ENCODE measurements around the gene LST1. TPM values are rescaled to one million over a fixed set of nuclear protein-coding genes. Genes with fewer than 3 reads are reported as not detected.

LST1 gene
- polyA plus RNA-seq: 10 to 100 TPM in 2 of 4 donors, 1 to 10 TPM in 2; 3.1 to 37.0 (median 14.5) TPM
- long read RNA-seq, donor 1, transcript LST1-217 (5 exons, 764 nt): major isoform, 5 of 17 reads
- long read RNA-seq, donor 1, partial matches to known transcripts: 5 of 17 reads
- long read RNA-seq, donor 1, other reads (novel, unspliced or antisense): 0 of 17 reads
- long read RNA-seq, donor 2, partial matches to known transcripts: 0 of 2 reads
- long read RNA-seq, donor 2, other reads (novel, unspliced or antisense): 0 of 2 reads
- long read RNA-seq, donor 3, partial matches to known transcripts: 0 of 9 reads
- long read RNA-seq, donor 3, other reads (novel, unspliced or antisense): 0 of 9 reads
- long read RNA-seq, donor 4: 0 reads
- long read RNA-seq, donor 5, partial matches to known transcripts: 0 of 3 reads
- long read RNA-seq, donor 5, other reads (novel, unspliced or antisense): 0 of 3 reads
- long read RNA-seq, donor 6, partial matches to known transcripts: 0 of 4 reads
- long read RNA-seq, donor 6, other reads (novel, unspliced or antisense): 0 of 4 reads
- long read RNA-seq, donor 7, partial matches to known transcripts: 0 of 2 reads
- long read RNA-seq, donor 7, other reads (novel, unspliced or antisense): 0 of 2 reads
- long read RNA-seq, donor 8, partial matches to known transcripts: 0 of 1 reads
- long read RNA-seq, donor 8, other reads (novel, unspliced or antisense): 0 of 1 reads
- long read RNA-seq, donor 9: 0 reads
- long read RNA-seq, donor 10, partial matches to known transcripts: 6 of 15 reads
- long read RNA-seq, donor 10, other reads (novel, unspliced or antisense): 0 of 15 reads

DNA sequence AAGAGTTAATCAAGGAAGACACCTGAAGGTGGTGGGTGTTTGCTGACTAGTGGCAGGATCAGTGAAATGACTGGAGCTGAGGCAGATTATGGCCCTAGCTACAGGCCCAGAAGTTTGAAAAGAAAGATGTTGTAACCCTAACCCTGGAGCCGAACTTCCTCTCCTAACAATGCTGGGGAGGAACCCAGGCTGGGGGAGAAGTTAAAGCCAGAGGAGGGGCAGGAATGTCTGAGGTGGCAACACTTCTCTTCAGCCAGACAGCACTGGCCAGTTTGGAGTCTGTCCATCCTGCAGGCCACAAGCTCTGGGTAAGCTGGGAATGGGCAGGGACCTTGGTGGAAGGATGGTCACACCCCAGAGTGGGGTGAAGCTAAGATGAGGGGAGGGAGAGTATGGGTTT lies at the start of gene LST1:
TSS of gene LST1 (plus strand) at position 270 of the 400 bp plus-strand sequence. CDS start 1,023 bp downstream, outside the sequence.
- DNase-seq (no peak), FAIRE-seq (no peak)
- Histone ChIP-seq H3K9me3 (ENCODE audit: control insufficient read depth in 2 of 2, insufficient read depth in 1 of 2, low read depth in 1 of 2, low read length in 1 of 2) (no peaks in the 10 kb centered on the region), H3K36me3 (ENCODE audit: control insufficient read depth in 3 of 3, insufficient read depth in 2 of 3, low read depth in 1 of 3, low read length in 3 of 3) (no peaks in the 10 kb centered on the region), H3K27ac (ENCODE audit: low read depth in 1 of 3, low read length in 2 of 3) (peak within 1 kb of the TSS in 1 of 3 donors; percentile 17), H3K27me3 (ENCODE audit: control insufficient read depth in 3 of 3, insufficient read depth in 3 of 3, low read length in 3 of 3) (peaks cover 0 to 10% (median 0%) of the 10 kb centered on the region in 3 donors), H3K4me1 (ENCODE audit: control insufficient read depth in 3 of 3, insufficient read depth in 2 of 3, low read depth in 1 of 3, low read length in 2 of 3) (peaks cover 0 to 5% (median 0%) of the 10 kb centered on the region in 3 donors), H3K4me3 (ENCODE audit: low read depth in 1 of 3, low read length in 3 of 3) (peak within 1 kb of the TSS in 1 of 3 donors; percentile 19)
- 56 to 81% (median 62%) methylated on average over 1 of the region's 1 CpG for WGBS, 3 donors

GRCh38 chr6:31538805-31539400 lies 47.2 kb upstream of the LST1 start:
- Histone ChIP-seq H3K27me3 (ENCODE audit: control insufficient read depth in 3 of 3, insufficient read depth in 3 of 3, low read length in 3 of 3) (no peaks in the 10 kb centered on the region), H3K4me3 (ENCODE audit: low read depth in 1 of 3, low read length in 3 of 3) (peak overlapping the region in 1 of 3 donors; percentile 82), H3K36me3 (ENCODE audit: control insufficient read depth in 3 of 3, insufficient read depth in 2 of 3, low read depth in 1 of 3, low read length in 3 of 3) (peaks cover 31 to 52% (median 33%) of the 10 kb centered on the region in 3 donors), H3K9me3 (ENCODE audit: control insufficient read depth in 2 of 2, insufficient read depth in 1 of 2, low read depth in 1 of 2, low read length in 1 of 2) (no peaks in the 10 kb centered on the region), H3K4me1 (ENCODE audit: control insufficient read depth in 3 of 3, insufficient read depth in 2 of 3, low read depth in 1 of 3, low read length in 2 of 3) (peaks cover 0 to 23% (median 4%) of the 10 kb centered on the region in 3 donors), H3K27ac (ENCODE audit: low read depth in 1 of 3, low read length in 2 of 3) (no peak overlapping the region)
- 26 to 53% (median 31%) methylated on average over 6 of the region's 6 CpGs for WGBS, 3 donors
- no peak for DNase-seq
- FAIRE-seq: no peak

GRCh38 chr6:31540640-31541039 lies 45.4 kb upstream of the LST1 start:
- Histone ChIP-seq H3K9me3 (ENCODE audit: control insufficient read depth in 2 of 2, insufficient read depth in 1 of 2, low read depth in 1 of 2, low read length in 1 of 2) (no peaks in the 10 kb centered on the region), H3K27ac (ENCODE audit: low read depth in 1 of 3, low read length in 2 of 3) (peak overlapping the region; percentile 92 to 94 (median 92)), H3K36me3 (ENCODE audit: control insufficient read depth in 3 of 3, insufficient read depth in 2 of 3, low read depth in 1 of 3, low read length in 3 of 3) (peaks cover 16 to 36% (median 19%) of the 10 kb centered on the region in 3 donors), H3K4me3 (ENCODE audit: low read depth in 1 of 3, low read length in 3 of 3) (peak overlapping the region; percentile 37 to 86 (median 82)), H3K4me1 (ENCODE audit: control insufficient read depth in 3 of 3, insufficient read depth in 2 of 3, low read depth in 1 of 3, low read length in 2 of 3) (peaks cover 0 to 23% (median 4%) of the 10 kb centered on the region in 3 donors), H3K27me3 (ENCODE audit: control insufficient read depth in 3 of 3, insufficient read depth in 3 of 3, low read length in 3 of 3) (no peaks in the 10 kb centered on the region)
- 4 to 8% (median 6%) methylated on average over 4 of the region's 4 CpGs for WGBS, 3 donors
- DNase-seq (no peak), FAIRE-seq (no peak)

- Histone ChIP-seq H3K4me1 (ENCODE audit: control insufficient read depth in 3 of 3, insufficient read depth in 2 of 3, low read depth in 1 of 3, low read length in 2 of 3) (peaks cover 0 to 23% (median 4%) of the 10 kb centered on the region in 3 donors), H3K9me3 (ENCODE audit: control insufficient read depth in 2 of 2, insufficient read depth in 1 of 2, low read depth in 1 of 2, low read length in 1 of 2) (no peaks in the 10 kb centered on the region), H3K27ac (ENCODE audit: low read depth in 1 of 3, low read length in 2 of 3) (peak overlapping the region; percentile 92 to 94 (median 92)), H3K4me3 (ENCODE audit: low read depth in 1 of 3, low read length in 3 of 3) (peak overlapping the region; percentile 37 to 86 (median 82)), H3K36me3 (ENCODE audit: control insufficient read depth in 3 of 3, insufficient read depth in 2 of 3, low read depth in 1 of 3, low read length in 3 of 3) (peaks cover 15 to 35% (median 16%) of the 10 kb centered on the region in 3 donors), H3K27me3 (ENCODE audit: control insufficient read depth in 3 of 3, insufficient read depth in 3 of 3, low read length in 3 of 3) (no peaks in the 10 kb centered on the region)
- 0 to 1% (median 0%) methylated on average over 21 of the region's 21 CpGs for WGBS, 3 donors
- FAIRE-seq: no peak
- DNase-seq: peak; percentile 56 to 70
Measured at GRCh38 chr6:31541059-31541657, 44.9 kb upstream of the LST1 start.

DNA sequence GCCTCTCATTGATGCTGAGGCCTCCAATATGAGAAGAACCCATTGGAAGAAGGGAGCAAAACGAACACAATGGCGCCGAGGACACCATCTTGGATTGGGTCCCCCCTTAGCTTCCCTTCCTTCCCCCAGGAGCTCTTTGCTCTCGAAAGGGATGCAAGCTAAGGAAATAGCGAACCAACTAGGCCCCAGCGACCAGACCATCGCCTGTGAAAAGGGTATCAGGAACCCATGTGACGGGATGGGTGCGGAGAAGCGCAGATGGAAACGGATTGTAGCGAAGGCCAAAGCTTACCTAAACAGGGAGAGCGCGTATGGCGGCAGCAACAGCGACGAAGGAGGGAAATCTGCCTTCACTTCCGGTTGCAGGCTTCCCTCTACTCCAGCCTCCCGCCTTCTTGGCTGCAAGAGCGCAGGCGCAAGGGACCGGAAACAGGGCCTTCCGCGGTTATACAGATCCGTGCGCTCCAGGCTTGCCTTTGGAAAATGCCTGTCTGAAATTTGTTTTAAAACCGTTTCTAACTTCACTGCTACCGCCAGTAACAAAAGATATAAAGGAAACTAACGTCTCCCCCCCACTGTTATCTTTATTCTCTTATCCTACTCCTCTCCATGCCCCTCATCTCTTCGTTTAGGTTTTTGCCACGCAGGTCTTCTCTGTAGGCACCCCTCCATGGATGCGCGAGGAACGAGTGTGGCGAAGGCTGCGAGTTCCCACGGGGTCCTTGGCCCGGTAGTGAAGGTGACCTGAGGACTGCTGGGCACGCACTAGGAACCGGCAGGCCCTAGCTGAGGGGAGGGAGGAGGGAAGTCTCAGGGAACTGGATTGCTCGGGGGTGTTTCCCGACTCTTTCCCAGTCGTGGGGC lies 44.2 kb upstream of the LST1 start, which contains the start of gene DDX39B:
TSS of gene DDX39B (minus strand) at position 346 of the 864 bp plus-strand sequence. CDS start 1,471 bp downstream, outside the sequence.
- Histone ChIP-seq H3K27ac (ENCODE audit: low read depth in 1 of 3, low read length in 2 of 3) (peak within 1 kb of the TSS; percentile 92 to 94 (median 92)), H3K36me3 (ENCODE audit: control insufficient read depth in 3 of 3, insufficient read depth in 2 of 3, low read depth in 1 of 3, low read length in 3 of 3) (peaks cover 7 to 28% (median 8%) of the 10 kb centered on the region in 3 donors), H3K4me1 (ENCODE audit: control insufficient read depth in 3 of 3, insufficient read depth in 2 of 3, low read depth in 1 of 3, low read length in 2 of 3) (peaks cover 0 to 23% (median 4%) of the 10 kb centered on the region in 3 donors), H3K27me3 (ENCODE audit: control insufficient read depth in 3 of 3, insufficient read depth in 3 of 3, low read length in 3 of 3) (no peaks in the 10 kb centered on the region), H3K9me3 (ENCODE audit: control insufficient read depth in 2 of 2, insufficient read depth in 1 of 2, low read depth in 1 of 2, low read length in 1 of 2) (no peaks in the 10 kb centered on the region), H3K4me3 (ENCODE audit: low read depth in 1 of 3, low read length in 3 of 3) (peak within 1 kb of the TSS; percentile 55 to 86 (median 82))
- DNase-seq (peak; percentile 98 to 99), FAIRE-seq (no peak)
- WGBS, 3 donors: 0 to 1% (median 0%) methylated on average over 43 of the region's 43 CpGs

DNA sequence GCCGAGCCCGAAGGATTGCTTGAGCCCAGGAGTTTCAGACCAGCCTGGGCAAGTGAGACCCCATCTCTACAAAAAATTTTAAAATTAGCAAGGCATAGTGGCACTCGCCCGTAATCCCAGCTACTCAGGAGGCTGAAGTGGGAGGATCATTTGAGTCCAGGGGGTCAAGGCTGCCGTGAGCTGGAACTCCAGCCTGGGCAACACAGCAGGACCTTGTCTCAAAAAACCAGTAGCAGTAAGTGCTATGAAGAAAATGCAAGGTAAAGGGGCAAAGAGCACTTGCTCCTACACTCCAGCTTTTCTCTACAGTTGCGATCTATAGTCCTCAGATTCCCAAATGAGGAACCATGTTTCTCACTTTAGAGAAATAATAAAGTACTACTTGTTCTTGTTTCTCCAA lies 42.4 kb upstream of the LST1 start:
- WGBS, 3 donors: 95% methylated on average over 6 of the region's 6 CpGs
- no peak overlapping the region for H3K27ac ChIP-seq (ENCODE audit: low read depth in 1 of 3, low read length in 2 of 3)
- FAIRE-seq: no peak

GRCh38 chr6:31544676-31545075 lies 41.4 kb upstream of the LST1 start:
- peaks cover 0 to 3% of the 10 kb centered on the region in 2 donors for H3K9me3 ChIP-seq (ENCODE audit: control insufficient read depth in 2 of 2, insufficient read depth in 1 of 2, low read depth in 1 of 2, low read length in 1 of 2)
- H3K27me3 ChIP-seq (ENCODE audit: control insufficient read depth in 3 of 3, insufficient read depth in 3 of 3, low read length in 3 of 3): no peaks in the 10 kb centered on the region
- peaks cover under 1 to 14% (median 4%) of the 10 kb centered on the region in 3 donors for H3K36me3 ChIP-seq (ENCODE audit: control insufficient read depth in 3 of 3, insufficient read depth in 2 of 3, low read depth in 1 of 3, low read length in 3 of 3)
- H3K4me3 ChIP-seq (ENCODE audit: low read depth in 1 of 3, low read length in 3 of 3): no peak overlapping the region
- FAIRE-seq (no peak), DNase-seq (no peak)
- 70 to 83% (median 76%) methylated on average over 2 of the region's 2 CpGs for WGBS, 3 donors
- peaks cover 3 to 23% (median 9%) of the 10 kb centered on the region in 3 donors for H3K4me1 ChIP-seq (ENCODE audit: control insufficient read depth in 3 of 3, insufficient read depth in 2 of 3, low read depth in 1 of 3, low read length in 2 of 3)
- no peak overlapping the region for H3K27ac ChIP-seq (ENCODE audit: low read depth in 1 of 3, low read length in 2 of 3)

More for the DNA sequence above, 42.4 kb upstream of the LST1 start:
- no peak for DNase-seq
- H3K36me3 ChIP-seq (ENCODE audit: control insufficient read depth in 3 of 3, insufficient read depth in 2 of 3, low read depth in 1 of 3, low read length in 3 of 3): peaks cover 5 to 19% (median 7%) of the 10 kb centered on the region in 3 donors
- H3K9me3 ChIP-seq (ENCODE audit: control insufficient read depth in 2 of 2, insufficient read depth in 1 of 2, low read depth in 1 of 2, low read length in 1 of 2): peaks cover 0 to 3% of the 10 kb centered on the region in 2 donors
- no peak overlapping the region for H3K4me3 ChIP-seq (ENCODE audit: low read depth in 1 of 3, low read length in 3 of 3)
- no peaks in the 10 kb centered on the region for H3K27me3 ChIP-seq (ENCODE audit: control insufficient read depth in 3 of 3, insufficient read depth in 3 of 3, low read length in 3 of 3)
- peaks cover 3 to 31% (median 9%) of the 10 kb centered on the region in 3 donors for H3K4me1 ChIP-seq (ENCODE audit: control insufficient read depth in 3 of 3, insufficient read depth in 2 of 3, low read depth in 1 of 3, low read length in 2 of 3)

All from small intestine (tissue), 16 donors.